Measurements from ENCODE around the gene BCL2L15.

GRCh38 chr1:113917400-113918082, 30.2 kb upstream of the BCL2L15 start:
- TF ChIP-seq POLR2A (IDR thresholded peaks at IDR 0.05) (no peak), CTCF (IDR thresholded peaks at IDR 0.05 in 8 of 11, conservative IDR thresholded peaks at IDR 0.05 in 3 of 11) (no peak), POLR2AphosphoS5 (IDR thresholded peaks at IDR 0.05) (no peak)
